Keratinocyte (primary cell): ENCODE measurements around the gene LYPD6B. TPM values are rescaled to one million over a fixed set of nuclear protein-coding genes. Genes with fewer than 3 reads are reported as not detected.

Experiments used
- DNase-seq: peaks from one replicate; pipeline ENCODE4 v3.0.0-alpha.2; 2011; ENCODE audit warnings: low read depth, missing footprints, low spot score
- FAIRE-seq: peaks from 2 replicates; lab custom pipeline; 2011; peaks lifted over from hg19 to GRCh38; lab: Jason Lieb, UNC
- H2AFZ ChIP-seq: 2 replicates; pipeline ENCODE4 v1.6.0; 2012; ENCODE audit warnings: low read length, control low read depth, inconsistent platforms; ENCODE audit not compliant: control insufficient read depth
- H3K27ac ChIP-seq: 2 replicates; pipeline ENCODE4 v1.5.1; 2011; ENCODE audit warnings: low read length; ENCODE audit not compliant: control insufficient read depth, insufficient read depth
- H3K27me3 ChIP-seq: 3 replicates; pipeline ENCODE4 v1.6.0; 2011; ENCODE audit warnings: low read length; ENCODE audit not compliant: control insufficient read depth, insufficient read depth; ENCODE audit errors: extremely low read depth
- H3K36me3 ChIP-seq, 2 experiments: 2 replicates in 1 of 2; 3 replicates in 1 of 2; pipeline ENCODE4 v1.5.1; 2011; ENCODE audit warnings: low read length in 2 of 2, mild to moderate bottlenecking in 1 of 2; ENCODE audit not compliant: control insufficient read depth in 2 of 2, insufficient read depth in 2 of 2; ENCODE audit errors: extremely low read depth in 1 of 2
- H3K4me1 ChIP-seq: 3 replicates; pipeline ENCODE4 v1.5.1; 2011; ENCODE audit warnings: low read length; ENCODE audit not compliant: control insufficient read depth, insufficient read depth; ENCODE audit errors: extremely low read depth
- H3K4me2 ChIP-seq: 3 replicates; pipeline ENCODE4 v1.6.0; 2011; ENCODE audit warnings: low read depth, low read length; ENCODE audit not compliant: control insufficient read depth, insufficient read depth; ENCODE audit errors: extremely low read depth
- H3K4me3 ChIP-seq, 3 experiments: fragments of 200-600 bp in 1 of 3; sonication (generic) in 1 of 3; 2 replicates in 2 of 3; 3 replicates in 1 of 3; pipeline ENCODE4 v1.5.1; 2011 to 2016; ENCODE audit warnings: low read length in 3 of 3, mild to moderate bottlenecking in 3 of 3, control low read depth in 2 of 3, inconsistent platforms in 1 of 3, low read depth in 1 of 3, mixed read lengths in 1 of 3, mixed run types in 1 of 3, moderate library complexity in 1 of 3; ENCODE audit not compliant: control insufficient read depth in 2 of 3, insufficient read depth in 2 of 3; ENCODE audit errors: extremely low read depth in 1 of 3
- H3K79me2 ChIP-seq: 2 replicates; pipeline ENCODE4 v1.6.0; 2012; ENCODE audit warnings: low read length; ENCODE audit not compliant: control insufficient read depth, insufficient read depth
- H3K9ac ChIP-seq: 3 replicates; pipeline ENCODE4 v1.6.0; 2011; ENCODE audit warnings: low read length; ENCODE audit not compliant: control insufficient read depth, insufficient read depth; ENCODE audit errors: extremely low read depth
- H3K9me1 ChIP-seq: 3 replicates; pipeline ENCODE4 v1.6.0; 2011; ENCODE audit warnings: low read length; ENCODE audit not compliant: control insufficient read depth, insufficient read depth; ENCODE audit errors: extremely low read depth
- H3K9me3 ChIP-seq: 2 replicates; pipeline ENCODE4 v1.5.1; 2012; ENCODE audit warnings: low read depth, low read length; ENCODE audit not compliant: control insufficient read depth
- H4K20me1 ChIP-seq: 3 replicates; pipeline ENCODE4 v1.6.0; 2011; ENCODE audit warnings: low read length; ENCODE audit not compliant: control insufficient read depth, insufficient read depth; ENCODE audit errors: extremely low read depth
- EZH2 ChIP-seq: IDR thresholded peaks from one replicate; pipeline ENCODE4 v1.6.1; 2012; ENCODE audit warnings: inconsistent platforms, mild to moderate bottlenecking, low read length, moderate library complexity
- dilution Hi-C: fragments of 300-500 bp; cut with MboI; formaldehyde crosslinking; loops from one replicate; pipeline ENCODE4 v1.7.0; 2020; ENCODE audit warnings: low sequenced_read_pairs; ENCODE audit not compliant: extremely low pct_ligation_motif_present
- polyA plus RNA-seq, 5 experiments: library from polyadenylated mRNA; depleted of rRNA in 3 of 5; stranded (reverse) in 3 of 5; stranded (forward) in 1 of 5; unstranded in 1 of 5; fragments of >200 nt; gene quantifications; 1 replicate in 1 of 5; 2 replicates in 3 of 5; 3 replicates in 1 of 5; pipeline versions ENCODE4 v1.2.1 to v1.2.3, GENCODE V29; 2011 to 2012; ENCODE audit warnings: missing spikeins in 2 of 5, low read depth in 1 of 5, low replicate concordance in 1 of 5
- TF ChIP-seq, protein P1 (sequence below), 3 experiments: IDR thresholded peaks in 1 of 3; conservative IDR thresholded peaks in 1 of 3; optimal IDR thresholded peaks in 1 of 3; 2 replicates in 2 of 3; 3 replicates in 1 of 3; pipeline versions ENCODE3 to v1.5.1; 2011; ENCODE audit warnings: low read length in 3 of 3, mild to moderate bottlenecking in 3 of 3, moderate library complexity in 2 of 3, control low read depth in 1 of 3, inconsistent platforms in 1 of 3; ENCODE audit not compliant: insufficient read depth in 2 of 3; ENCODE audit errors: extremely low read depth in 1 of 3

The LYPD6B gene
- polyA plus RNA-seq, 1 donor (not counting 4 experiments of a cell fraction or from before 2014, with no cell fraction given): 24.7 TPM

DNA sequence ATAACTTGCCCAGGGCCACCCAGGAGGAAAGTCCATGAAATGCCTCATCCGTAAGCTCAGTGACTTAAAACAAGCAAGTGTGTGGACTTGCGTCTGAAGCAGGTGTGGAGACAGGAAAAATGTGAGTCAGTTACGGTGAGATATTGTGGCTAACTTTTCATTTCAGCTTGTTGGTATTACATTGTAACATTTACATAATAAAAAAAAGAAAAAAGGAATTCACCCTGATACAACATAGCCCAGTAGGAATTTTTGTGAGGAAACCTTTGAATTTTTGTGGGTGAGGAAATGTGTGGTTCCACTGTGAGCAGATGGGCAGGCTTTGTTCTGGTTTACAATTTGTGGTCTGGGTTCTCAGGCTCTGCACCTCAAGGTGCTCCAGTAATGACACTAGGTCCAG lies 33.7 kb upstream of the LYPD6B start:
- Histone ChIP-seq H3K27me3 (no peaks in the 10 kb centered on the region), H3K9me3 (no peaks in the 10 kb centered on the region), H3K36me3 (no peaks in the 10 kb centered on the region), H3K9ac (no peak overlapping the region), H3K27ac (no peak overlapping the region), H3K4me1 (peaks cover 17% of the 10 kb centered on the region), H2AFZ (no peak overlapping the region), H3K4me2 (peak overlapping the region; percentile 40), H3K79me2 (no peaks in the 10 kb centered on the region), H4K20me1 (no peaks in the 10 kb centered on the region), H3K4me3 (no peak overlapping the region), H3K9me1 (no peaks in the 10 kb centered on the region)
- peak; percentile 82 for DNase-seq
- dilution Hi-C loops: no loop called here
- no peak for TF ChIP-seq EZH2
- TF ChIP-seq, protein P1, sequence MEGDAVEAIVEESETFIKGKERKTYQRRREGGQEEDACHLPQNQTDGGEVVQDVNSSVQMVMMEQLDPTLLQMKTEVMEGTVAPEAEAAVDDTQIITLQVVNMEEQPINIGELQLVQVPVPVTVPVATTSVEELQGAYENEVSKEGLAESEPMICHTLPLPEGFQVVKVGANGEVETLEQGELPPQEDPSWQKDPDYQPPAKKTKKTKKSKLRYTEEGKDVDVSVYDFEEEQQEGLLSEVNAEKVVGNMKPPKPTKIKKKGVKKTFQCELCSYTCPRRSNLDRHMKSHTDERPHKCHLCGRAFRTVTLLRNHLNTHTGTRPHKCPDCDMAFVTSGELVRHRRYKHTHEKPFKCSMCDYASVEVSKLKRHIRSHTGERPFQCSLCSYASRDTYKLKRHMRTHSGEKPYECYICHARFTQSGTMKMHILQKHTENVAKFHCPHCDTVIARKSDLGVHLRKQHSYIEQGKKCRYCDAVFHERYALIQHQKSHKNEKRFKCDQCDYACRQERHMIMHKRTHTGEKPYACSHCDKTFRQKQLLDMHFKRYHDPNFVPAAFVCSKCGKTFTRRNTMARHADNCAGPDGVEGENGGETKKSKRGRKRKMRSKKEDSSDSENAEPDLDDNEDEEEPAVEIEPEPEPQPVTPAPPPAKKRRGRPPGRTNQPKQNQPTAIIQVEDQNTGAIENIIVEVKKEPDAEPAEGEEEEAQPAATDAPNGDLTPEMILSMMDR (optimal IDR thresholded peaks at IDR 0.05 in 1 of 3, IDR thresholded peaks at IDR 0.05 in 1 of 3, conservative IDR thresholded peaks at IDR 0.05 in 1 of 3; ENCODE audit: extremely low read depth in 1 of 3, insufficient read depth in 2 of 3, low read length in 3 of 3): no peak
- no peak for FAIRE-seq

GRCh38 chr2:149005471-149006077 lies 32.9 kb upstream of the LYPD6B start:
- Histone ChIP-seq H3K27ac (no peak overlapping the region), H3K27me3 (no peaks in the 10 kb centered on the region), H3K4me1 (peaks cover 17% of the 10 kb centered on the region), H3K79me2 (no peaks in the 10 kb centered on the region), H4K20me1 (no peaks in the 10 kb centered on the region), H3K9me1 (no peaks in the 10 kb centered on the region), H3K4me3 (no peak overlapping the region), H3K9me3 (no peaks in the 10 kb centered on the region), H2AFZ (no peak overlapping the region), H3K36me3 (no peaks in the 10 kb centered on the region), H3K4me2 (no peak overlapping the region), H3K9ac (no peak overlapping the region)
- dilution Hi-C loops: no loop called here
- no peak for TF ChIP-seq EZH2
- TF ChIP-seq, protein P1 (optimal IDR thresholded peaks at IDR 0.05 in 1 of 3, IDR thresholded peaks at IDR 0.05 in 1 of 3, conservative IDR thresholded peaks at IDR 0.05 in 1 of 3; ENCODE audit: extremely low read depth in 1 of 3, insufficient read depth in 2 of 3, low read length in 3 of 3): no peak
- DNase-seq: no peak
- FAIRE-seq: no peak
